Upper lobe of left lung (tissue), 6 donors: Measurements from ENCODE around the gene FAM3D. TPM values are rescaled to one million over a fixed set of nuclear protein-coding genes. Genes with fewer than 3 reads are reported as not detected.
"Not testable (repeated sequence)": the region's sequence is repeated elsewhere in the genome, so short reads cannot be mapped to it uniquely, and the experiment has no call there.

Experiments used
- ATAC-seq, 2 donors: fragments of 200-7000 bp; cut with Tn5 transposase; one replicate each; pipeline ENCODE4 v1.9.1; 2022; ENCODE audit warnings: mild to moderate bottlenecking in 2 of 2, moderate library complexity in 2 of 2; ENCODE audit not compliant: low FRiP score in 2 of 2
- DNase-seq, 2 donors: peaks; one replicate each; pipeline ENCODE4 v3.0.0-alpha.2; 2019 to 2020
- H3K27ac ChIP-seq, 4 donors: fragments of 200-600 bp; sonication (generic); one replicate each; pipeline ENCODE4 v1.5.1; 2016 to 2019
- H3K27me3 ChIP-seq, 4 donors: fragments of 200-600 bp; sonication (generic); one replicate each; pipeline ENCODE4 v1.5.1; 2017 to 2019
- H3K36me3 ChIP-seq, 4 donors: fragments of 200-600 bp; sonication (generic); one replicate each; pipeline ENCODE4 v1.5.1; 2016 to 2019
- H3K4me1 ChIP-seq, 4 donors: fragments of 200-600 bp; sonication (generic); one replicate each; pipeline ENCODE4 v1.5.1; 2018 to 2019
- H3K4me3 ChIP-seq, 4 donors: fragments of 200-600 bp; sonication (generic); one replicate each; pipeline ENCODE4 v1.5.1; 2017 to 2019; ENCODE audit warnings: mild to moderate bottlenecking in 2 of 4, moderate library complexity in 1 of 4
- H3K9me3 ChIP-seq, 4 donors: fragments of 200-600 bp; sonication (generic); one replicate each; pipeline ENCODE4 v1.5.1; 2018 to 2019
- CTCF ChIP-seq, 6 experiments: fragments of 450-650 bp in 4 of 6; fragments of 200-600 bp in 2 of 6; sonication (generic) in 2 of 6; IDR thresholded peaks; one replicate each; pipeline ENCODE4 v1.5.1; 2016 to 2019; ENCODE audit warnings: antibody characterized with exemption in 6 of 6
- EP300 ChIP-seq, 4 donors: sonication (generic); formaldehyde crosslinking; IDR thresholded peaks; one replicate each; pipeline ENCODE4 v1.5.1; 2017; ENCODE audit warnings: antibody characterized with exemption in 4 of 4, control low read depth in 2 of 4
- POLR2A ChIP-seq, 4 donors: fragments of 450-650 bp; IDR thresholded peaks; one replicate each; pipeline ENCODE4 v1.5.1; 2016 to 2017; ENCODE audit warnings: antibody characterized with exemption in 4 of 4, mild to moderate bottlenecking in 2 of 4
- POLR2AphosphoS5 ChIP-seq, 2 donors: sonication (generic); formaldehyde crosslinking; IDR thresholded peaks; one replicate each; pipeline ENCODE4 v1.5.1; 2017; ENCODE audit warnings: antibody characterized with exemption in 2 of 2
- WGBS, 2 donors: methylation state at CpG; one replicate each; pipeline ENCODE4 v1.1.5; 2017 to 2018; 5-methylcytosine and 5-hydroxymethylcytosine counted together
- total RNA-seq, 6 donors: library from RNA; depleted of rRNA in 4 of 6; stranded (reverse); fragments of >200 nt in 4 of 6; gene quantifications; one replicate each; pipeline versions ENCODE4 v1.1.0 to v1.2.1, GENCODE V29; 2016 to 2021
- donor health status: DM: no; HTN: no; CAD: no; lungs with moderate emphysema.
- donor health status: DM: no; HTN: yes; CAD: no; lungs with severe emphysema.

Gene FAM3D
- total RNA-seq, 6 donors from 2014 or later, result 1.0 to 7.7 (median 1.5) TPM

GRCh38 chr3:58679974-58680666, 13.5 kb upstream of the FAM3D start:
- Histone ChIP-seq H3K4me1 (peaks cover 0 to 10% (median 2%) of the 10 kb centered on the region in 4 donors), H3K27ac (peak overlapping the region; percentile 28 to 67 (median 50)), H3K9me3 (no peaks in the 10 kb centered on the region), H3K4me3 (no peak overlapping the region), H3K27me3 (no peaks in the 10 kb centered on the region), H3K36me3 (no peaks in the 10 kb centered on the region)
- ATAC-seq (no peak), DNase-seq (no peak)
- peak; percentile 28 to 31 for TF ChIP-seq POLR2AphosphoS5 (IDR thresholded peaks at IDR 0.05)
- no peak for TF ChIP-seq POLR2A (IDR thresholded peaks at IDR 0.05)
- TF ChIP-seq CTCF (IDR thresholded peaks at IDR 0.05), result no peak
- no peak for TF ChIP-seq EP300 (IDR thresholded peaks at IDR 0.05)
- WGBS, 2 donors, result 59 to 75% methylated on average over 4 to 6 of the region's 6 CpGs

- no peaks in the 10 kb centered on the region for H3K36me3 ChIP-seq
- TF ChIP-seq EP300 (IDR thresholded peaks at IDR 0.05) (no peak), CTCF (IDR thresholded peaks at IDR 0.05) (no peak), POLR2AphosphoS5 (IDR thresholded peaks at IDR 0.05) (no peak), POLR2A (IDR thresholded peaks at IDR 0.05) (no peak)
- ATAC-seq (no peak), DNase-seq (no peak)
- 45 to 49% methylated on average over 6 of the region's 6 CpGs for WGBS, 2 donors
- peak overlapping the region in 1 of 4 donors; percentile 67 for H3K27ac ChIP-seq
- H3K9me3 ChIP-seq, result no peaks in the 10 kb centered on the region
- H3K4me1 ChIP-seq, result peaks cover 0 to 10% (median 2%) of the 10 kb centered on the region in 4 donors
- no peaks in the 10 kb centered on the region for H3K27me3 ChIP-seq
- H3K4me3 ChIP-seq, result no peak overlapping the region
Observed at GRCh38 chr3:58679446-58679845, 12.9 kb upstream of the FAM3D start.

DNA sequence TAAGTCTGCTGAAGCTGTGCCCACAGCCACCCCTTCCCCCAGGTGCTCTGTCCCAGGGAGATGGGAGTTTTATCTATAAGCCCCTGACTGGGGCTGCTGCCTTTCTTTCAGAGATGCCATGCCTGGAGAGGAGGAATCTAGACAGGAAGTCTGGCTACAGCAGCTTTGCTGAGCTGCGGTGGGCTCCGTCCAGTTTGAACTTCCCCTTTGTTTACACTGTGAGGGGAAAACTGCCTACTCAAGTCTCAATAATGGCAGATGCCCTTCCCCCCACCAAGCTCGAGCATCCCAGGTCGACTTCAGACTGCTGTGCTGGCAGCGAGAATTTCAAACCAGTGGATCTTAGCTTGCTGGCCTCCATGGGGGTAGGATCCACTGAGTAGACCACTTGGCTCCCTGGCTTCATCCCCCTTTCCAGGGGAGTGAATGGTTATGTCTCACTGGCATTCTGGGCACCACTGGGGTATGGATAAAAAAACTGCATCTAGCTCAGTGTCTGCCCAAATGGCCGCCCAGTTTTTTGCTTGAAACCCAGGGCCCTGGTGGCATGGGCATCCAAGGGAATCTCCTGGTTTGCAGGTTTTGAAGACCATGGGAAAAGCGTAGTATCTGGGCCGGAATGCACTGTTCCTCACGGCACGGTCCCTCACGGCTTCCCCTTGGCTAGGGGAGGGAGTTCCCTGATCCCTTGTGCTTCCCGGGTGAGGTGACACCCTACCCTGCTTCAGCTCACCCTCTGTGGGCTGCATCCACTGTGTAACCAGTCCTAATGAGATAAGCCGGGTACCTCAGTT, 11.8 kb upstream of the FAM3D start:
- 56 to 65% methylated on average over 6 to 13 of the region's 13 CpGs for WGBS, 2 donors
- not testable (repeated sequence) for DNase-seq, ATAC-seq

GRCh38 chr3:58672880-58673279, 6.3 kb upstream of the FAM3D start:
- no peaks in the 10 kb centered on the region for H3K4me1 ChIP-seq
- H3K9me3 ChIP-seq, result no peaks in the 10 kb centered on the region
- DNase-seq, result no peak
- no peak overlapping the region for H3K27ac ChIP-seq
- TF ChIP-seq CTCF (IDR thresholded peaks at IDR 0.05) (no peak), POLR2AphosphoS5 (IDR thresholded peaks at IDR 0.05) (no peak), EP300 (IDR thresholded peaks at IDR 0.05) (no peak), POLR2A (IDR thresholded peaks at IDR 0.05) (no peak)
- no peak overlapping the region for H3K4me3 ChIP-seq
- no peaks in the 10 kb centered on the region for H3K36me3 ChIP-seq
- WGBS, 2 donors, result 90 to 93% methylated on average over 3 of the region's 3 CpGs
- peak; percentile 31 to 57 for ATAC-seq
- no peaks in the 10 kb centered on the region for H3K27me3 ChIP-seq

More for the DNA sequence above, 11.8 kb upstream of the FAM3D start:
- not testable (repeated sequence) for H3K4me3 ChIP-seq, H3K9me3 ChIP-seq, H3K27me3 ChIP-seq, H3K36me3 ChIP-seq, H3K27ac ChIP-seq
- peaks cover 0 to 10% (median 2%) of the 10 kb centered on the region in 4 donors for H3K4me1 ChIP-seq

DNA sequence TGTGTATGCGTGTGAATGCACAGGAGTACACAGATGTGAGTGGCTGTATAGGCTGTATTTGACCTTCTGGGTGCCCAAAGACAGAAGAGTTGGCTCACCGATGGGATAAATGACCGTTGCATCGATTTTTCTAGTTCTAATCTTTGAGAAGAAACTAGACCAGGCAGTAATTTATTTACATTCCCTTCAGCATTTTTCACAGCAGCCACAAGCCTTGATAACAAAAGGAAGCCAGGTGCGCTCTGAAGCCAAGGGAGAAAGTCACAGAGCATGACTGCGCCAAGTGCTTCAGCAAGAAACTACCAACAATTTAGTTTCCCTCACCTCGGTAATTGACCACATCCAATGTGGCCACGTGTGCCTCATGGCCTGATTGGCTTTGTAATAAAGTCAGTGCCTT, 5.9 kb upstream of the FAM3D start:
- Histone ChIP-seq H3K27ac (no peak overlapping the region), H3K27me3 (no peaks in the 10 kb centered on the region), H3K4me3 (no peak overlapping the region), H3K9me3 (no peaks in the 10 kb centered on the region), H3K36me3 (no peaks in the 10 kb centered on the region), H3K4me1 (peaks cover under 1 to 3% (median 2%) of the 10 kb centered on the region in 4 donors)
- no peak for TF ChIP-seq POLR2AphosphoS5 (IDR thresholded peaks at IDR 0.05)
- no peak for TF ChIP-seq CTCF (IDR thresholded peaks at IDR 0.05)
- no peak for TF ChIP-seq POLR2A (IDR thresholded peaks at IDR 0.05)
- no peak for TF ChIP-seq EP300 (IDR thresholded peaks at IDR 0.05)
- no peak for ATAC-seq
- DNase-seq, result no peak
- WGBS, 2 donors, result 86 to 96% methylated on average over 8 of the region's 8 CpGs
